ENCODE results near the gene BTBD1.

- TF ChIP-seq, protein P1, sequence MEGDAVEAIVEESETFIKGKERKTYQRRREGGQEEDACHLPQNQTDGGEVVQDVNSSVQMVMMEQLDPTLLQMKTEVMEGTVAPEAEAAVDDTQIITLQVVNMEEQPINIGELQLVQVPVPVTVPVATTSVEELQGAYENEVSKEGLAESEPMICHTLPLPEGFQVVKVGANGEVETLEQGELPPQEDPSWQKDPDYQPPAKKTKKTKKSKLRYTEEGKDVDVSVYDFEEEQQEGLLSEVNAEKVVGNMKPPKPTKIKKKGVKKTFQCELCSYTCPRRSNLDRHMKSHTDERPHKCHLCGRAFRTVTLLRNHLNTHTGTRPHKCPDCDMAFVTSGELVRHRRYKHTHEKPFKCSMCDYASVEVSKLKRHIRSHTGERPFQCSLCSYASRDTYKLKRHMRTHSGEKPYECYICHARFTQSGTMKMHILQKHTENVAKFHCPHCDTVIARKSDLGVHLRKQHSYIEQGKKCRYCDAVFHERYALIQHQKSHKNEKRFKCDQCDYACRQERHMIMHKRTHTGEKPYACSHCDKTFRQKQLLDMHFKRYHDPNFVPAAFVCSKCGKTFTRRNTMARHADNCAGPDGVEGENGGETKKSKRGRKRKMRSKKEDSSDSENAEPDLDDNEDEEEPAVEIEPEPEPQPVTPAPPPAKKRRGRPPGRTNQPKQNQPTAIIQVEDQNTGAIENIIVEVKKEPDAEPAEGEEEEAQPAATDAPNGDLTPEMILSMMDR (IDR thresholded peaks at IDR 0.05), result peak in 3 of 4 experiments; percentile 36 to 47 (median 41)
- no peak for TF ChIP-seq POLR2A (IDR thresholded peaks at IDR 0.05)
Observed at GRCh38 chr15:83010709-83011270, 56.3 kb downstream of the BTBD1 start.

Measured in uterus (tissue), 2 donors.